Neuronal stem cell (in vitro differentiated cells): ENCODE measurements around the gene CHRNA7.

ENCODE experiments used
- DNase-seq: peaks from one replicate; pipeline ENCODE4 v3.0.0-alpha.2; 2013; ENCODE audit warnings: low spot score
- H2AFZ ChIP-seq: one replicate; pipeline ENCODE4 v1.6.1; 2013; ENCODE audit warnings: mild to moderate bottlenecking, low read length, inconsistent platforms
- H2AK5ac ChIP-seq: 2 replicates; pipeline ENCODE4 v1.6.1; 2013; ENCODE audit warnings: low read depth, mild to moderate bottlenecking, inconsistent platforms, low read length, moderate library complexity, mixed read lengths
- H2BK120ac ChIP-seq: 2 replicates; pipeline ENCODE4 v1.6.1; 2013; ENCODE audit warnings: low read depth, mild to moderate bottlenecking, inconsistent platforms, low read length, moderate library complexity, mixed read lengths
- H2BK12ac ChIP-seq: one replicate; pipeline ENCODE4 v1.6.1; 2013; ENCODE audit warnings: low read length, inconsistent platforms
- H2BK15ac ChIP-seq: 2 replicates; pipeline ENCODE4 v1.6.1; 2013; ENCODE audit warnings: mild to moderate bottlenecking, low read length, inconsistent platforms, mixed read lengths
- H2BK5ac ChIP-seq: one replicate; pipeline ENCODE4 v1.6.1; 2013; ENCODE audit warnings: inconsistent platforms, mild to moderate bottlenecking, low read length, moderate library complexity
- H3K14ac ChIP-seq: one replicate; pipeline ENCODE4 v1.6.1; 2013; ENCODE audit warnings: low read length, inconsistent platforms
- H3K18ac ChIP-seq: 2 replicates; pipeline ENCODE4 v1.6.1; 2013; ENCODE audit warnings: low read length, inconsistent platforms
- H3K23ac ChIP-seq: 2 replicates; pipeline ENCODE4 v1.6.1; 2013; ENCODE audit warnings: low read depth, mild to moderate bottlenecking, mixed read lengths, low read length, inconsistent platforms; ENCODE audit not compliant: poor library complexity
- H3K27ac ChIP-seq: replicated peaks from 3 replicates; pipeline ENCODE4 v1.5.1; 2013; ENCODE audit warnings: low read length, inconsistent platforms
- H3K27me3 ChIP-seq, 3 experiments: 2 replicates each; pipeline ENCODE4 v1.6.1; 2013; ENCODE audit warnings: low read length in 3 of 3, mild to moderate bottlenecking in 2 of 3, inconsistent platforms in 1 of 3, low read depth in 1 of 3, mixed read lengths in 1 of 3, moderate library complexity in 1 of 3; ENCODE audit not compliant: control insufficient read depth in 3 of 3, insufficient read depth in 3 of 3
- H3K36me3 ChIP-seq, 2 donors: replicated peaks in 1 of 2; 2 replicates each; pipeline ENCODE4 v1.6.1; 2013; ENCODE audit warnings: low read length in 2 of 2; ENCODE audit not compliant: control insufficient read depth in 2 of 2, insufficient read depth in 2 of 2
- H3K4ac ChIP-seq: 2 replicates; pipeline ENCODE4 v1.6.1; 2013; ENCODE audit warnings: inconsistent platforms, mild to moderate bottlenecking, low read length, moderate library complexity
- H3K4me1 ChIP-seq, 2 donors: 1 replicate in 1 of 2; 2 replicates in 1 of 2; pipeline ENCODE4 v1.6.1; 2013; ENCODE audit warnings: low read length in 2 of 2, low read depth in 1 of 2; ENCODE audit not compliant: control insufficient read depth in 2 of 2, insufficient read depth in 1 of 2
- H3K4me2 ChIP-seq: one replicate; pipeline ENCODE4 v1.6.1; 2013; ENCODE audit warnings: mild to moderate bottlenecking, low read length, inconsistent platforms; ENCODE audit not compliant: insufficient read depth, poor library complexity, severe bottlenecking
- H3K4me3 ChIP-seq, 2 donors: 2 replicates each; pipeline ENCODE4 v1.5.1; 2013; ENCODE audit warnings: low read length in 2 of 2, mild to moderate bottlenecking in 2 of 2, inconsistent platforms in 1 of 2, moderate library complexity in 1 of 2
- H3K79me1 ChIP-seq: one replicate; pipeline ENCODE4 v1.6.1; 2013; ENCODE audit warnings: low read depth, mild to moderate bottlenecking, inconsistent platforms, low read length, moderate library complexity
- H3K9ac ChIP-seq: one replicate; pipeline ENCODE4 v1.6.1; 2013; ENCODE audit warnings: mild to moderate bottlenecking, low read depth, low read length, inconsistent platforms; ENCODE audit not compliant: poor library complexity
- H3K9me3 ChIP-seq, 2 donors: replicated peaks in 1 of 2; 2 replicates each; pipeline versions ENCODE3 to v1.6.1; 2013; ENCODE audit warnings: low read length in 2 of 2, mild to moderate bottlenecking in 2 of 2, inconsistent platforms in 1 of 2, low read depth in 1 of 2, mixed read lengths in 1 of 2, moderate library complexity in 1 of 2; ENCODE audit not compliant: control insufficient read depth in 2 of 2, insufficient read depth in 1 of 2
- H4K8ac ChIP-seq: one replicate; pipeline ENCODE4 v1.6.1; 2013; ENCODE audit warnings: low read depth, mild to moderate bottlenecking, inconsistent platforms, low read length, moderate library complexity
- H4K91ac ChIP-seq: one replicate; pipeline ENCODE4 v1.6.1; 2013; ENCODE audit warnings: low read length, low read depth, mild to moderate bottlenecking, inconsistent platforms; ENCODE audit not compliant: poor library complexity
- WGBS, 2 donors: extraction: QIAGEN DNeasy Blood & Tissue Kit; methylation state at CpG; one replicate each; pipeline ENCODE4 v1.1.7; 2013; ENCODE audit warnings: missing lambda C conversion rate in 2 of 2, mixed read lengths in 1 of 2; ENCODE audit not compliant: insufficient read length in 2 of 2, insufficient replicate concordance in 1 of 2; ENCODE audit errors: extremely low coverage in 2 of 2; 5-methylcytosine and 5-hydroxymethylcytosine counted together

The CHRNA7 gene

DNA sequence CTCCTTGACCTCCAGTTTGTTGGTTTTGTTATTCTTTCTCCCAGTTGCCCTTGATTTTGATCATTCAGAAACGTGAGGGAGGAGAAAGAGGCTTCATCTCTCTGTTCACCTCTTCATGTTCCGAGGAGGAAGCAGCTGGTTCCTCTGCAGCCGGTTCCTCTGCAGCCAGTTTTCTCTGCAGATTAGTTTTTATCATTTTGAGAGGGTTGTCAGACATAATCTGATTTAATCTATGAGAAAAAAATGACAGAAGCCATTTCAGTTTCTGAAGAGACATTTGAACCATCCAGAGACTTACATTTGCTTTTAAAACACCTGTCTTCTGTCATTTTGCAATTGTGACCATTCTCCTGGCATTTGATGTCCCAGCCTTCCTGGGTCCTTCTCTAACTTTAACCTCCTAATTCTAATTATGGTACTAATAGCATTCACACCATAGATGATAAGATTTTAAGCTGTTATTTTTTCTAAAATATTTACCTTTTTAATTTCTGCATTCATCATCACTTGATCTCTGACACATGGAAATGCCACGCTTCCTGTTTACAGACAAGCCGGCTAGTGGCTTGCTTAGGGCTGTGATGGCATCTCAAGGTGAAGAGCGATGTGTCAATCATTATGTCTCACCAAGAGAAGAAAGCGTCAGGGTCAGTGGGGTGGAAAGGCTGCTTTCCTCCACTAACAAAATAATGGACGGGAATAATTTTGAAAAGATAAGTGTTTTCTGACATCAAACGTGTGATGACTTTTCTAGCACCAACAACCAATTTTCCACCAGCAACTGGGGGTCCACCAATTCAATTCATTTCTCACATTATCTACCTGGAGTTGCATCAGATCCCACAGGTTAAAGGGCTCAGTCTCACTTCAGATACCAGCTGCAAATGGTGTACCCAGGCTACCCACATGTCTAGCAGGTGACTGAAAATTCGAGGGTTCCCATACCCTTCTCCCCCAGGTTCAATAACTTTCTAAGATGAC, 76.4 kb downstream of the CHRNA7 start:
- Histone ChIP-seq H3K9me3 (no peaks in the 10 kb centered on the region), H2BK15ac (no peak overlapping the region), H3K14ac (no peak overlapping the region), H2AK5ac (no peak overlapping the region), H3K79me1 (no peaks in the 10 kb centered on the region), H3K23ac (no peak overlapping the region), H3K4me2 (no peak overlapping the region), H3K18ac (no peak overlapping the region), H2BK120ac (no peak overlapping the region), H2AFZ (no peak overlapping the region), H3K27ac (no peak overlapping the region), H3K4me1 (peaks cover 0 to 3% of the 10 kb centered on the region in 2 donors), H4K91ac (no peak overlapping the region), H3K36me3 (no peaks in the 10 kb centered on the region), H3K4me3 (no peak overlapping the region), H3K4ac (no peak overlapping the region), H2BK5ac (no peak overlapping the region), H3K27me3 (no peaks in the 10 kb centered on the region), H4K8ac (no peak overlapping the region), H2BK12ac (no peak overlapping the region), H3K9ac (no peak overlapping the region)
- no CpG with 5 or more reads among the region's 10 CpGs for WGBS, 2 donors
- DNase-seq, result no peak

DNA sequence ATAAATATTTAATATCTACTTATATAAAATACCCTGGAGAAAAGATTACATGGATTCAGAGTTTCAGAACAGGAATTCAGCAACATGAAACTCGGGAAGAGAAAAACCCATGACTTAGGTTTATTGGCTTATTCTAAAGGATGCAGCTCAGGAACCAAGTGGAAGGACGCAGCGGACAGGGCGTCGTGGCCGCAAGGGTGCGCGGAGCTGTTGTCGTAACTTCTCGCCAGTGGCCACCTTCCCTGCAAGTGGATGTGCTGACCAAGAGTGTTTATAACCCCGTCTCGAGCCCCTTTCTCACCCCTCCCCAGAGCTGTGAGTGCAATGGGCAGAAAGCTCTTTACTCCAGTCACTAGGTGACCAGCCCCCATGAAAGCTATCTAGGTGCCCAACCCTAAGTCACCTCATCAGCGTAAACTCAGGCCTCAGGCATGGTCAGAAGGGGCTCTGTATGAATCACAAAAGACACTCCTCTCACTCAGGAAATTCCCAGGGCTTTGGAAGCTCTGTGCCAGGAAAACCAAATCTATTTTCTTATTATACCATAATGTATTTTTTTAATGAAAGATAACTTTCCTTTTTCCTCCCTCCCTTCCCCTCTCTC, 77.3 kb downstream of the CHRNA7 start:
- Histone ChIP-seq H3K79me1 (no peaks in the 10 kb centered on the region), H3K14ac (no peak overlapping the region), H2BK120ac (no peak overlapping the region), H2BK5ac (no peak overlapping the region), H3K9ac (no peak overlapping the region), H3K23ac (no peak overlapping the region), H3K4me1 (peaks cover 0 to 3% of the 10 kb centered on the region in 2 donors), H2AK5ac (no peak overlapping the region), H2BK12ac (no peak overlapping the region), H3K4ac (no peak overlapping the region), H3K27ac (no peak overlapping the region), H3K27me3 (no peaks in the 10 kb centered on the region), H4K8ac (no peak overlapping the region), H2BK15ac (no peak overlapping the region), H3K4me3 (peak overlapping the region in 1 of 2 donors; percentile 22), H4K91ac (no peak overlapping the region), H3K18ac (no peak overlapping the region), H2AFZ (no peak overlapping the region), H3K9me3 (no peaks in the 10 kb centered on the region), H3K36me3 (no peaks in the 10 kb centered on the region), H3K4me2 (no peak overlapping the region)
- no peak for DNase-seq
- no CpG with 5 or more reads among the region's 13 CpGs for WGBS, 2 donors

DNA sequence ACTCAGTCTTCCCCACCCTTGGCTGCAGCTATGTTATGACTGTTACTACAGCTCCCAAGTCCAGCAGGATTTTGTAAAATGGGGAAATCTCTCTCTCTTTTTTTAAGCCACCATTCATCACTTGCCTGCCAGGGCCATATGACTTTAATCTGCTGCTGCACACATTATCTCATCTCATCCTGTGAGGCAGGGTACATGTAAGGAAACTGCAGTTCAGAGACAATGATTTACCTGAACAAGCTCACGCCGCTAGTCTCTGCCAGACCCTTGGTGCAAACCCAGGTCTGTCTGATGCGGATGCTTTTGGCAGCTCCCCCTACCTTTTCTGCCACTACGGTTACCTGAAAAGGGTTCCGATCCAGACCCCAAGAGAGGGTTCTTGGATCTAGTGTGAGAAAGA, 78.3 kb downstream of the CHRNA7 start:
- H3K4ac ChIP-seq, result no peak overlapping the region
- no peak overlapping the region for H2BK12ac ChIP-seq
- H3K4me3 ChIP-seq, result no peak overlapping the region
- H3K4me2 ChIP-seq, result no peak overlapping the region
- no peak overlapping the region for H2AFZ ChIP-seq
- H3K23ac ChIP-seq, result no peak overlapping the region
- H3K27me3 ChIP-seq, result no peaks in the 10 kb centered on the region
- H2AK5ac ChIP-seq, result no peak overlapping the region
- H2BK120ac ChIP-seq, result no peak overlapping the region
- H2BK15ac ChIP-seq, result no peak overlapping the region
- no peaks in the 10 kb centered on the region for H3K36me3 ChIP-seq
- H3K9ac ChIP-seq, result no peak overlapping the region
- H3K18ac ChIP-seq, result no peak overlapping the region
- H3K79me1 ChIP-seq, result no peaks in the 10 kb centered on the region
- no peak for DNase-seq
- H3K27ac ChIP-seq, result no peak overlapping the region
- no peak overlapping the region for H3K14ac ChIP-seq
- no peaks in the 10 kb centered on the region for H3K9me3 ChIP-seq
- peaks cover 0 to 3% of the 10 kb centered on the region in 2 donors for H3K4me1 ChIP-seq
- WGBS, 2 donors, result no CpG with 5 or more reads among the region's 5 CpGs
- H4K91ac ChIP-seq, result no peak overlapping the region
- no peak overlapping the region for H4K8ac ChIP-seq
- H2BK5ac ChIP-seq, result no peak overlapping the region

DNA sequence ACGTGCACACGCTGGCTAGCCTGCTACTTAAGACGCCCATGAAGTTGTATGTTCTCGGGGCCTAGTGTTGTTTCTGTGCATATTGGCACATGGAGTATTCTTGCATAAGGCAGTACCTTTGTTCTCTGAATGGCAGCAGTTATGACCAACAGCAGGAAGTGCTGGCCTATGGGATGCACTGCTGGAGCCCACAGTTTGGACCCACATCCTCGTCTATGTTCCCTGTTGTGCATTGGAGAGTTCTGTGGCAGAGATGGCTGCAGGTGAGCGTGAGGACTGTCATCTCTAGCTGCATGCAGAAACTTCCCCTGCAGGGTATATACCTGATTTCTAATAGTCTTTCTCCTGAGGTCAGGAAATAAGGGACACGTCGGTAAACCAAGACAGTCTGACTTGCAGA, 81.8 kb downstream of the CHRNA7 start:
- no peak overlapping the region for H2AFZ ChIP-seq
- H2AK5ac ChIP-seq, result no peak overlapping the region
- H2BK15ac ChIP-seq, result no peak overlapping the region
- H3K79me1 ChIP-seq, result no peaks in the 10 kb centered on the region
- H3K36me3 ChIP-seq, result no peaks in the 10 kb centered on the region
- no peaks in the 10 kb centered on the region for H3K9me3 ChIP-seq
- H3K23ac ChIP-seq, result no peak overlapping the region
- H3K9ac ChIP-seq, result no peak overlapping the region
- H3K27ac ChIP-seq, result no peak overlapping the region
- no peak overlapping the region for H3K4me2 ChIP-seq
- no peaks in the 10 kb centered on the region for H3K27me3 ChIP-seq
- no peak overlapping the region for H3K4me3 ChIP-seq
- H2BK5ac ChIP-seq, result no peak overlapping the region
- H2BK120ac ChIP-seq, result no peak overlapping the region
- H3K18ac ChIP-seq, result no peak overlapping the region
- no peak overlapping the region for H3K14ac ChIP-seq
- DNase-seq, result no peak
- WGBS, 2 donors, result no CpG with 5 or more reads among the region's 8 CpGs
- H2BK12ac ChIP-seq, result no peak overlapping the region
- H3K4me1 ChIP-seq, result peaks cover 0 to 2% of the 10 kb centered on the region in 2 donors
- H4K8ac ChIP-seq, result no peak overlapping the region
- H3K4ac ChIP-seq, result peak overlapping the region; percentile 30
- no peak overlapping the region for H4K91ac ChIP-seq
